KMS-11 (cell line): ENCODE results near the gene RPL35A.

Experiments
- H2AFZ ChIP-seq: fragments of 200-600 bp; sonication (generic); 2 replicates; pipeline ENCODE4 v1.6.1; 2016; ENCODE audit warnings: antibody characterized with exemption, mixed run types, low read depth
- H3K27ac ChIP-seq: fragments of 200-600 bp; sonication (generic); 2 replicates; pipeline ENCODE4 v1.6.1; 2016; ENCODE audit warnings: mild to moderate bottlenecking, mixed run types
- H3K27me3 ChIP-seq: fragments of 200-600 bp; sonication (generic); 2 replicates; pipeline ENCODE4 v1.6.1; 2017; ENCODE audit warnings: mild to moderate bottlenecking, low read depth, mixed run types, moderate library complexity; ENCODE audit not compliant: insufficient read depth
- H3K36me3 ChIP-seq: fragments of 200-600 bp; sonication (generic); 2 replicates; pipeline ENCODE4 v1.6.1; 2017; ENCODE audit warnings: mild to moderate bottlenecking, mixed run types; ENCODE audit not compliant: insufficient read depth
- H3K4me1 ChIP-seq: fragments of 200-600 bp; sonication (generic); 2 replicates; pipeline ENCODE4 v1.6.1; 2016; ENCODE audit warnings: mild to moderate bottlenecking, low read depth, mixed run types; ENCODE audit not compliant: poor library complexity, severe bottlenecking
- H3K4me2 ChIP-seq: fragments of 200-600 bp; sonication (generic); 2 replicates; pipeline ENCODE4 v1.7.0; 2016; ENCODE audit warnings: mild to moderate bottlenecking, mixed run types
- H3K4me3 ChIP-seq: fragments of 200-600 bp; sonication (generic); IDR thresholded peaks from 2 replicates; pipeline ENCODE4 v1.6.1; 2017; ENCODE audit warnings: low read depth, low read length, mixed read lengths; ENCODE audit not compliant: insufficient read depth
- H3K79me2 ChIP-seq: fragments of 200-600 bp; sonication (generic); 2 replicates; pipeline ENCODE4 v1.6.1; 2016; ENCODE audit warnings: low read depth, mixed run types; ENCODE audit not compliant: insufficient read depth
- H3K9ac ChIP-seq: fragments of 200-600 bp; sonication (generic); 2 replicates; pipeline ENCODE4 v1.6.1; 2016; ENCODE audit warnings: mild to moderate bottlenecking, mixed run types
- H4K20me1 ChIP-seq: fragments of 200-600 bp; sonication (generic); 2 replicates; pipeline ENCODE4 v1.6.1; 2016; ENCODE audit warnings: mild to moderate bottlenecking, mixed run types; ENCODE audit not compliant: insufficient read depth
- CTCF ChIP-seq: fragments of 200-600 bp; sonication (generic); conservative IDR thresholded peaks from 2 replicates; pipeline ENCODE4 v1.6.1; 2017; ENCODE audit warnings: low read depth, mild to moderate bottlenecking, antibody characterized with exemption, low read length, moderate library complexity, mixed read lengths

Gene RPL35A

GRCh38 chr3:197949778-197950676, at the start of gene RPL35A:
Gene RPL35A, plus strand, starts transcription at chr3:197950190. Its CDS starts 778 bp downstream, at chr3:197950968.
- peaks cover 33% of the 10 kb centered on the region; the same call in 1 of the 2 replicates for H3K36me3 ChIP-seq
- H4K20me1 ChIP-seq = 0 out of 2 replicates have a peak, but pooled peaks cover 9% of the 10 kb centered on the region
- peak within 1 kb of the TSS; percentile 41 for H2AFZ ChIP-seq
- H3K4me3 ChIP-seq = no peak within 1 kb of the TSS
- peak within 1 kb of the TSS; percentile 97 for H3K9ac ChIP-seq
- H3K4me1 ChIP-seq = peaks cover 22% of the 10 kb centered on the region
- peaks cover 41% of the 10 kb centered on the region for H3K79me2 ChIP-seq
- TF ChIP-seq CTCF = no peak
- peak within 1 kb of the TSS; percentile 85 for H3K4me2 ChIP-seq
- H3K27me3 ChIP-seq = no peaks in the 10 kb centered on the region
- peak within 1 kb of the TSS; percentile 81 for H3K27ac ChIP-seq

GRCh38 chr3:197901626-197902025, 48.4 kb upstream of the RPL35A start:
- Histone ChIP-seq H3K9ac (no peak overlapping the region), H3K27me3 (no peaks in the 10 kb centered on the region), H4K20me1 (no peaks in the 10 kb centered on the region), H3K36me3 (no peaks in the 10 kb centered on the region), H3K4me1 (peaks cover 9% of the 10 kb centered on the region), H3K4me2 (no peak overlapping the region), H3K4me3 (no peak overlapping the region), H3K27ac (no peak overlapping the region), H3K79me2 (no peaks in the 10 kb centered on the region), H2AFZ (no peak overlapping the region)
- TF ChIP-seq CTCF = no peak

DNA sequence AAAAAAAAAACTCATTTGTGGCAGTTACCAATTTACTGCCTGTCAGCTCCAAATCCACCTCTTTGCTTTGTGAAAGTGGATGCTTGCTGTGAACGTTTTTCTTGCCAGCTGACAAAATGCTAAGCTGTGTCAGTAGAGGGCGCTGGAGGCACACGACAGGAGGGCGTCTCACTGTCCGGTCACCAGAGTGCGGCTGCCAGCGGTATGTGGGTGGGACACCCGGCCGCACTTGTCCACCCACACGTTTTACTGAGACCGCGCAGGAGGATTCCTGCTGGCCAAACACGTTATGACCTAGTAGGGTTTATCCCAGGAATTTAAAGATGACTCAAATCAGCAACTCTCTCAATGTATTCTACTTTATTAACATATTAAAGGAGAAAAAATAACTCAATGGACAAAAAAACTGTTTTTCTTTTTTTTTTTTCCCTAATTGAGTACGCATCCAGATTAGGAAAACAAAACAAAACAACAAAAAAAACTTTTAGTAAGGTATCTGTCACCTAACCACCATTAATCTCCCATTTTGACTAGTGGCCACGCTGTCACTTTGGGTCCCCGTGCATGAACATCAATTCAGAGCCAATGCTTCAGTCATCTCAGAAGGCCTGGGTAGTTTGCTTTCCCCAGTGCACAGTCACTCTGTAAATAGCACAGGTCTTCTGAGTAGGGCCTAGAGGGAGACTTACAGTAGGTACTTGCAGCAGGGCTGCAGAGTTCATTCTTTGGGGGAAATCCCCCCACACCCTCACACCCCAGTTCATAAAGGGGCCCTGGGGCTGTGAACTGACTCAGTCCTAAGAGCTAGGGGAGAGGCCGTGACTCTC, 43.8 kb upstream of the RPL35A start:
- no peak overlapping the region for H3K27ac ChIP-seq
- H3K4me2 ChIP-seq = peak overlapping the region; percentile 6; the same call in 1 of the 2 replicates
- no peak overlapping the region for H3K4me3 ChIP-seq

GRCh38 chr3:197906850-197907187, 43.2 kb upstream of the RPL35A start:
- Histone ChIP-seq H3K27ac (no peak overlapping the region), H3K36me3 (no peaks in the 10 kb centered on the region), H3K27me3 (no peaks in the 10 kb centered on the region), H3K9ac (no peak overlapping the region), H4K20me1 (no peaks in the 10 kb centered on the region), H3K4me3 (no peak overlapping the region), H3K79me2 (no peaks in the 10 kb centered on the region), H3K4me2 (no peak overlapping the region), H3K4me1 (peaks cover 9% of the 10 kb centered on the region), H2AFZ (no peak overlapping the region)
- TF ChIP-seq CTCF = no peak

More for the DNA sequence above, 43.8 kb upstream of the RPL35A start:
- no peaks in the 10 kb centered on the region for H4K20me1 ChIP-seq
- H3K79me2 ChIP-seq = no peaks in the 10 kb centered on the region
- H3K4me1 ChIP-seq = peaks cover 9% of the 10 kb centered on the region
- H2AFZ ChIP-seq = peak overlapping the region; percentile 28; the same call in 1 of the 2 replicates
- H3K36me3 ChIP-seq = no peaks in the 10 kb centered on the region
- H3K9ac ChIP-seq = no peak overlapping the region
- TF ChIP-seq CTCF = peak; percentile 99
- no peaks in the 10 kb centered on the region for H3K27me3 ChIP-seq
